A673 (cell line): ENCODE results near the gene DEAF1. TPM values are rescaled to one million over a fixed set of nuclear protein-coding genes. Genes with fewer than 3 reads are reported as not detected.

Experiments
- BruUV-seq: library from RNA; stranded (reverse); fragments of 400-500 nt; replicated peaks from 2 replicates; lab custom pipeline; 2021; lab: Mats Ljungman, UMichigan
- CTCF ChIA-PET: fragments of 300-600 bp; sonication (Branson Sonifier 250); formaldehyde crosslinking; loops from one replicate; lab custom pipeline; 2022; ENCODE audit warnings: antibody characterized with exemption; lab: Charles Lee
- POLR2A ChIA-PET: fragments of 300-600 bp; sonication (Branson Sonifier 250); formaldehyde crosslinking; loops from one replicate; lab custom pipeline; 2022; ENCODE audit warnings: antibody characterized with exemption; ENCODE audit not compliant: low non-redundant PET; lab: Charles Lee
- DNase-seq: peaks from one replicate; pipeline ENCODE4 v3.0.0-alpha.2; 2015; ENCODE audit warnings: low spot score
- H3K27ac ChIP-seq: fragments of 200-600 bp; sonication (generic); 2 replicates; pipeline ENCODE4 v1.5.1; 2016; ENCODE audit warnings: mixed run types, low read depth, mild to moderate bottlenecking, mixed read lengths, antibody characterized with exemption, low read length; ENCODE audit not compliant: poor library complexity, severe bottlenecking
- H3K27me3 ChIP-seq: fragments of 200-600 bp; sonication (generic); replicated peaks from 2 replicates; pipeline ENCODE4 v1.6.1; 2017; ENCODE audit warnings: mixed run types, low read depth, mild to moderate bottlenecking, mixed read lengths, antibody characterized with exemption, low read length; ENCODE audit not compliant: insufficient read depth, poor library complexity
- H3K36me3 ChIP-seq: fragments of 200-600 bp; sonication (generic); 2 replicates; pipeline ENCODE4 v1.6.1; 2016; ENCODE audit warnings: mixed run types, mild to moderate bottlenecking, mixed read lengths, antibody characterized with exemption, low read length; ENCODE audit not compliant: insufficient read depth, poor library complexity, severe bottlenecking
- H3K4me1 ChIP-seq: fragments of 200-600 bp; sonication (generic); 2 replicates; pipeline ENCODE4 v1.6.1; 2017; ENCODE audit warnings: mixed run types, mild to moderate bottlenecking, mixed read lengths, antibody characterized with exemption, low read length; ENCODE audit not compliant: insufficient read depth, poor library complexity, severe bottlenecking
- H3K4me3 ChIP-seq: fragments of 200-600 bp; sonication (generic); 2 replicates; pipeline ENCODE4 v1.5.1; 2016; ENCODE audit warnings: low read depth, mixed run types, mild to moderate bottlenecking, mixed read lengths, low read length; ENCODE audit not compliant: poor library complexity, severe bottlenecking
- H3K9me3 ChIP-seq: fragments of 200-600 bp; sonication (generic); 2 replicates; pipeline ENCODE4 v1.6.1; 2016; ENCODE audit warnings: mixed run types, low read depth, mild to moderate bottlenecking, mixed read lengths, antibody characterized with exemption, low read length; ENCODE audit not compliant: poor library complexity, severe bottlenecking
- CTCF ChIP-seq: fragments of 300-800, 200-600 bp; sonication (generic); conservative IDR thresholded peaks from 2 replicates; pipeline ENCODE4 v1.5.1; 2017; ENCODE audit warnings: low read depth, mild to moderate bottlenecking, antibody characterized with exemption, low read length, moderate library complexity, mixed read lengths
- EZH2 ChIP-seq: fragments of 200-600 bp; sonication (generic); IDR thresholded peaks from 2 replicates; pipeline ENCODE4 v1.6.1; 2017; ENCODE audit warnings: borderline replicate concordance, low read depth, mild to moderate bottlenecking, mixed read lengths, antibody characterized with exemption, low read length; ENCODE audit not compliant: poor library complexity, severe bottlenecking
- intact Hi-C: fragments of 100-400 bp; cut with micrococcal nuclease; formaldehyde crosslinking; loops from one replicate; pipeline ENCODE4 v1.10.0; 2022; ENCODE audit not compliant: unreplicated experiment
- total RNA-seq: library from RNA; stranded (reverse); gene quantifications from 2 replicates; pipeline ENCODE4 v1.2.3, GENCODE V29; 2021

DEAF1 gene
- total RNA-seq, 1 experiment from 2014 or later: 56.7 TPM

- TF ChIP-seq EZH2 (no peak), CTCF (no peak)
- BruUV-seq: no TSS peak
- Histone ChIP-seq H3K36me3 (no peaks in the 10 kb centered on the region), H3K27ac (no peak overlapping the region), H3K9me3 (no peaks in the 10 kb centered on the region), H3K27me3 (no peaks in the 10 kb centered on the region), H3K4me3 (no peak overlapping the region), H3K4me1 (peaks cover under 1% of the 10 kb centered on the region)
- ChIA-PET CTCF (no interaction called here), POLR2A (no interaction called here)
- DNase-seq: no peak
- intact Hi-C loops: no loop called here
Observed at GRCh38 chr11:699116-699508, 4.1 kb upstream of the DEAF1 start.

- CTCF ChIA-PET: no interaction called here
Observed at GRCh38 chr11:698493-699115, 3.6 kb upstream of the DEAF1 start.

GRCh38 chr11:697811-698311 lies 2.8 kb upstream of the DEAF1 start:
- DNase-seq: no peak
- ChIA-PET POLR2A (no interaction called here), CTCF (no interaction called here)
- Histone ChIP-seq H3K36me3 (no peaks in the 10 kb centered on the region), H3K9me3 (no peaks in the 10 kb centered on the region), H3K27ac (no peak overlapping the region), H3K4me3 (no peak overlapping the region), H3K4me1 (peaks cover 13% of the 10 kb centered on the region), H3K27me3 (no peaks in the 10 kb centered on the region)
- no peak for TF ChIP-seq EZH2
- no peak for TF ChIP-seq CTCF
- intact Hi-C loops: no loop called here
- BruUV-seq: no TSS peak

More at GRCh38 chr11:698493-699115, 3.6 kb upstream of the DEAF1 start:
- DNase-seq: no peak
- Histone ChIP-seq H3K4me1 (peaks cover 6% of the 10 kb centered on the region), H3K4me3 (no peak overlapping the region), H3K27me3 (no peaks in the 10 kb centered on the region), H3K9me3 (no peaks in the 10 kb centered on the region), H3K36me3 (no peaks in the 10 kb centered on the region), H3K27ac (no peak overlapping the region)
- intact Hi-C loops: no loop called here
- BruUV-seq: no TSS peak
- POLR2A ChIA-PET: no interaction called here
- no peak for TF ChIP-seq CTCF
- no peak for TF ChIP-seq EZH2
